Esophagus muscularis mucosa (tissue), 4 donors: ENCODE measurements around the gene NFRKB. TPM values are rescaled to one million over a fixed set of nuclear protein-coding genes. Genes with fewer than 3 reads are reported as not detected.

Experiments used
- DNase-seq: peaks from one replicate; pipeline ENCODE4 v3.0.0-alpha.2; 2017; ENCODE audit errors: extremely low spot score
- H3K27ac ChIP-seq, 4 donors: fragments of 200-600 bp; sonication (generic); replicated peaks in 1 of 4; 1 replicate in 3 of 4; 2 replicates in 1 of 4; pipeline ENCODE4 v1.5.1; 2016 to 2019; ENCODE audit warnings: mild to moderate bottlenecking in 1 of 4
- H3K27me3 ChIP-seq, 4 donors: fragments of 200-600 bp; sonication (generic); one replicate each; pipeline versions ENCODE4 v1.5.1 to v1.6.0; 2016 to 2019
- H3K36me3 ChIP-seq, 4 donors: fragments of 200-600 bp; sonication (generic); one replicate each; pipeline ENCODE4 v1.5.1; 2016 to 2019
- H3K4me1 ChIP-seq, 4 donors: fragments of 200-600 bp; sonication (generic); one replicate each; pipeline ENCODE4 v1.5.1; 2016 to 2019
- H3K4me3 ChIP-seq, 4 donors: fragments of 200-600 bp; sonication (generic); 1 replicate in 2 of 4; 2 replicates in 2 of 4; pipeline ENCODE4 v1.5.1; 2016 to 2019; ENCODE audit warnings: mild to moderate bottlenecking in 4 of 4, moderate library complexity in 1 of 4
- H3K9me3 ChIP-seq, 4 donors: fragments of 200-600 bp; sonication (generic); 1 replicate in 3 of 4; 2 replicates in 1 of 4; pipeline ENCODE4 v1.5.1; 2016 to 2019
- CTCF ChIP-seq, 3 experiments: fragments of 200-600 bp in 2 of 3; fragments of 450-650 bp in 1 of 3; sonication (generic) in 2 of 3; IDR thresholded peaks; one replicate each; pipeline ENCODE4 v1.5.1; 2017 to 2019; ENCODE audit warnings: antibody characterized with exemption in 3 of 3, mild to moderate bottlenecking in 2 of 3, moderate library complexity in 1 of 3
- EP300 ChIP-seq: sonication (generic); formaldehyde crosslinking; IDR thresholded peaks from one replicate; pipeline ENCODE4 v1.6.1; 2017; ENCODE audit warnings: antibody characterized with exemption
- POLR2A ChIP-seq: fragments of 450-650 bp; IDR thresholded peaks from one replicate; pipeline ENCODE4 v1.6.1; 2017; ENCODE audit warnings: antibody characterized with exemption, moderate library complexity, mild to moderate bottlenecking, low read depth
- POLR2AphosphoS5 ChIP-seq, 2 donors: sonication (generic); formaldehyde crosslinking; IDR thresholded peaks; one replicate each; pipeline ENCODE4 v1.6.1; 2017; ENCODE audit warnings: antibody characterized with exemption in 2 of 2
- WGBS: methylation state at CpG from one replicate; pipeline ENCODE4 v1.1.5; 2018; 5-methylcytosine and 5-hydroxymethylcytosine counted together
- intact Hi-C: fragments of 100-400 bp; cut with DNase I; formaldehyde crosslinking; loops from one replicate; pipeline ENCODE4 v1.15.1; 2023
- total RNA-seq, 4 donors: library from RNA; depleted of rRNA; stranded (reverse); fragments of >200 nt; gene quantifications; one replicate each; pipeline versions ENCODE4 v1.1.0 to v1.2.1, GENCODE V29; 2016

NFRKB gene
- total RNA-seq, 4 donors from 2014 or later: 15.0 to 33.5 (median 27.5) TPM

- Histone ChIP-seq H3K9me3 (no peaks in the 10 kb centered on the region), H3K27ac (no peak overlapping the region), H3K27me3 (no peaks in the 10 kb centered on the region), H3K4me3 (no peak overlapping the region), H3K4me1 (peaks cover 11 to 14% (median 13%) of the 10 kb centered on the region in 4 donors), H3K36me3 (peaks cover 51 to 79% (median 73%) of the 10 kb centered on the region in 4 donors)
- intact Hi-C loops: no loop called here
- no peak for DNase-seq
- 98% methylated on average over 5 of the region's 5 CpGs for WGBS
- TF ChIP-seq POLR2A (no peak), EP300 (no peak), CTCF (IDR thresholded peaks at IDR 0.05) (no peak), POLR2AphosphoS5 (IDR thresholded peaks at IDR 0.05) (no peak)
Observed at GRCh38 chr11:129864811-129865210, 30.6 kb downstream of the NFRKB start.

GRCh38 chr11:129861702-129862522 is 33.5 kb downstream of the NFRKB start:
- TF ChIP-seq POLR2AphosphoS5 (IDR thresholded peaks at IDR 0.05) (peak; percentile 35 to 41), POLR2A (no peak), CTCF (IDR thresholded peaks at IDR 0.05) (no peak), EP300 (no peak)
- 54% methylated on average over 16 of the region's 16 CpGs for WGBS
- Histone ChIP-seq H3K4me3 (no peak overlapping the region), H3K36me3 (peaks cover 37 to 61% (median 51%) of the 10 kb centered on the region in 4 donors), H3K4me1 (peaks cover 11 to 14% (median 13%) of the 10 kb centered on the region in 4 donors), H3K9me3 (no peaks in the 10 kb centered on the region), H3K27ac (peak overlapping the region; percentile 9 to 52 (median 40)), H3K27me3 (no peaks in the 10 kb centered on the region)
- intact Hi-C loops: no loop called here
- DNase-seq: no peak

- H3K4me1 ChIP-seq: peaks cover 6 to 9% (median 8%) of the 10 kb centered on the region in 4 donors
- no peak for TF ChIP-seq EP300
- DNase-seq: no peak
- 86% methylated on average over 8 of the region's 8 CpGs for WGBS
- intact Hi-C loops: no loop called here
- H3K4me3 ChIP-seq: no peak overlapping the region
- no peak overlapping the region for H3K27ac ChIP-seq
- no peaks in the 10 kb centered on the region for H3K9me3 ChIP-seq
- no peaks in the 10 kb centered on the region for H3K27me3 ChIP-seq
- H3K36me3 ChIP-seq: peaks cover 0 to 21% (median 11%) of the 10 kb centered on the region in 4 donors
Observed at GRCh38 chr11:129856036-129856435, 39.3 kb downstream of the NFRKB start.

- peaks cover 0 to 3% (median 0%) of the 10 kb centered on the region in 4 donors for H3K27me3 ChIP-seq
- intact Hi-C loops: no loop called here
- H3K27ac ChIP-seq: no peak overlapping the region
- peaks cover 0 to 14% (median 4%) of the 10 kb centered on the region in 4 donors for H3K36me3 ChIP-seq
- DNase-seq: no peak
- H3K9me3 ChIP-seq: no peaks in the 10 kb centered on the region
- 91% methylated on average over 11 of the region's 11 CpGs for WGBS
- TF ChIP-seq EP300 (no peak), POLR2AphosphoS5 (IDR thresholded peaks at IDR 0.05) (peak in 1 of 2 donors; percentile 7), CTCF (IDR thresholded peaks at IDR 0.05) (no peak), POLR2A (no peak)
- H3K4me1 ChIP-seq: peaks cover 6 to 9% (median 8%) of the 10 kb centered on the region in 4 donors
- no peak overlapping the region for H3K4me3 ChIP-seq
Observed at GRCh38 chr11:129855086-129855485, 40.3 kb downstream of the NFRKB start.

- H3K27me3 ChIP-seq: peaks cover 0 to 3% (median 0%) of the 10 kb centered on the region in 4 donors
- H3K27ac ChIP-seq: no peak overlapping the region
- WGBS: 83% methylated on average over 7 of the region's 7 CpGs
- intact Hi-C loops: no loop called here
- TF ChIP-seq CTCF (IDR thresholded peaks at IDR 0.05) (no peak), POLR2A (no peak), EP300 (no peak), POLR2AphosphoS5 (IDR thresholded peaks at IDR 0.05) (no peak)
- peaks cover 6 to 9% (median 8%) of the 10 kb centered on the region in 4 donors for H3K4me1 ChIP-seq
- H3K4me3 ChIP-seq: no peak overlapping the region
- DNase-seq: no peak
- no peaks in the 10 kb centered on the region for H3K9me3 ChIP-seq
- peaks cover 0 to 6% (median 0%) of the 10 kb centered on the region in 4 donors for H3K36me3 ChIP-seq
Observed at GRCh38 chr11:129854232-129854805, 41.1 kb downstream of the NFRKB start.
